Measurements from ENCODE around the gene HAS3.

DNA sequence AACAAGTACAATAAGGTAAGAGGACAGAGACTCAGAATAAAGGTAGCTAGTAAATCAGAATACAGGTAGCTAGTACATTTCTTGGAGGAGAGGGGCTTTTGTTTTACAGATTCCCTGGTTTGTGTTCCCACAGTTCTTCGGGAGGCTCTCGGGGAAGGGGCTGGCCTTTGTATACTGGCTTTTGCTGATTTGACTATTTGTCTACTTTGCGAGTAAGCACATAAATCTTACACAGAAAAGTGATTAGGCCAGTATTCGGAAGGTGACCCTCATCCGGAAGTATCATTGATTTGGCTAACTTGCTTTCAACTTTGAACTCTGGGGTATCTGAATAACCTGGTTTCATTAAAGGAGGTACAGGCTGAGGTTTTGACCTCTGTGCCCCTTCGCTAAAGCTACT, 60.1 kb downstream of the HAS3 start:
- no peak for TF ChIP-seq EZH2 (IDR thresholded peaks at IDR 0.05; ENCODE audit: borderline replicate concordance, low read depth, low read length, severe bottlenecking)
- TF ChIP-seq, protein P1, sequence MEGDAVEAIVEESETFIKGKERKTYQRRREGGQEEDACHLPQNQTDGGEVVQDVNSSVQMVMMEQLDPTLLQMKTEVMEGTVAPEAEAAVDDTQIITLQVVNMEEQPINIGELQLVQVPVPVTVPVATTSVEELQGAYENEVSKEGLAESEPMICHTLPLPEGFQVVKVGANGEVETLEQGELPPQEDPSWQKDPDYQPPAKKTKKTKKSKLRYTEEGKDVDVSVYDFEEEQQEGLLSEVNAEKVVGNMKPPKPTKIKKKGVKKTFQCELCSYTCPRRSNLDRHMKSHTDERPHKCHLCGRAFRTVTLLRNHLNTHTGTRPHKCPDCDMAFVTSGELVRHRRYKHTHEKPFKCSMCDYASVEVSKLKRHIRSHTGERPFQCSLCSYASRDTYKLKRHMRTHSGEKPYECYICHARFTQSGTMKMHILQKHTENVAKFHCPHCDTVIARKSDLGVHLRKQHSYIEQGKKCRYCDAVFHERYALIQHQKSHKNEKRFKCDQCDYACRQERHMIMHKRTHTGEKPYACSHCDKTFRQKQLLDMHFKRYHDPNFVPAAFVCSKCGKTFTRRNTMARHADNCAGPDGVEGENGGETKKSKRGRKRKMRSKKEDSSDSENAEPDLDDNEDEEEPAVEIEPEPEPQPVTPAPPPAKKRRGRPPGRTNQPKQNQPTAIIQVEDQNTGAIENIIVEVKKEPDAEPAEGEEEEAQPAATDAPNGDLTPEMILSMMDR (IDR thresholded peaks at IDR 0.05; ENCODE audit: borderline replicate concordance, extremely low read depth, low read length, poor library complexity, severe bottlenecking), result no peak

Data from DND-41 (cell line).